HUES64 (cell line): ENCODE data around the gene FUZ.

Source experiments
- H3K27ac ChIP-seq: 2 replicates; pipeline ENCODE4 v1.7.0; 2013; ENCODE audit warnings: low read depth, low read length, inconsistent platforms
- H3K27me3 ChIP-seq: 2 replicates; pipeline ENCODE4 v1.6.1; 2013; ENCODE audit warnings: mild to moderate bottlenecking, low read length; ENCODE audit not compliant: insufficient read depth
- H3K36me3 ChIP-seq: 2 replicates; pipeline ENCODE4 v1.6.1; 2013; ENCODE audit warnings: mild to moderate bottlenecking, low read length; ENCODE audit not compliant: insufficient read depth
- H3K4me1 ChIP-seq: 2 replicates; pipeline ENCODE4 v1.6.1; 2013; ENCODE audit warnings: mild to moderate bottlenecking, low read length, moderate library complexity; ENCODE audit not compliant: insufficient read depth
- H3K4me3 ChIP-seq: 2 replicates; pipeline ENCODE4 v1.5.1; 2013; ENCODE audit warnings: mild to moderate bottlenecking, low read length, moderate library complexity
- H3K9ac ChIP-seq: 2 replicates; pipeline ENCODE4 v1.6.1; 2013; ENCODE audit warnings: mild to moderate bottlenecking, low read depth, low read length
- H3K9me3 ChIP-seq: 2 replicates; pipeline ENCODE4 v1.6.1; 2013; ENCODE audit warnings: low read depth, low read length; ENCODE audit not compliant: insufficient read depth
- WGBS: fragments of 150-250, 120-280 bp; methylation state at CpG from one replicate; pipeline ENCODE4 v1.1.7; 2013; ENCODE audit warnings: missing lambda C conversion rate; 5-methylcytosine and 5-hydroxymethylcytosine counted together

FUZ gene

GRCh38 chr19:49812452-49812996, 568 bp downstream of the FUZ start:
- H3K9me3 ChIP-seq = no peaks in the 10 kb centered on the region

GRCh38 chr19:49811328-49811727, 1.8 kb downstream of the FUZ start:
- H3K27me3 ChIP-seq = no peaks in the 10 kb centered on the region

More at GRCh38 chr19:49812452-49812996, 568 bp downstream of the FUZ start:
- H3K9ac ChIP-seq = peak overlapping the region; percentile 81
- H3K4me3 ChIP-seq = peak overlapping the region; percentile 69
- H3K36me3 ChIP-seq = peaks cover 5% of the 10 kb centered on the region; the same call in 1 of the 2 replicates
- peaks cover 11% of the 10 kb centered on the region for H3K4me1 ChIP-seq
- H3K27me3 ChIP-seq = no peaks in the 10 kb centered on the region
- H3K27ac ChIP-seq = peak overlapping the region; percentile 86
- 58% methylated on average over 11 of the region's 11 CpGs for WGBS

GRCh38 chr19:49809941-49810389, 3.1 kb downstream of the FUZ start:
- Histone ChIP-seq H3K4me3 (no peak overlapping the region), H3K27me3 (no peaks in the 10 kb centered on the region), H3K36me3 (peaks cover 23% of the 10 kb centered on the region), H3K4me1 (peaks cover 11% of the 10 kb centered on the region), H3K9ac (no peak overlapping the region), H3K27ac (no peak overlapping the region), H3K9me3 (no peaks in the 10 kb centered on the region)
- 96% methylated on average over 5 of the region's 5 CpGs for WGBS

More at GRCh38 chr19:49811328-49811727, 1.8 kb downstream of the FUZ start:
- WGBS = 94% methylated on average over 6 of the region's 6 CpGs
- H3K9me3 ChIP-seq = no peaks in the 10 kb centered on the region
- H3K4me1 ChIP-seq = peaks cover 11% of the 10 kb centered on the region
- H3K36me3 ChIP-seq = peaks cover 16% of the 10 kb centered on the region
- no peak overlapping the region for H3K27ac ChIP-seq
- H3K9ac ChIP-seq = no peak overlapping the region
- no peak overlapping the region for H3K4me3 ChIP-seq

- WGBS = 12% methylated on average over 50 of the region's 50 CpGs
- H3K27ac ChIP-seq = no peak overlapping the region; the same call in 1 of the 2 replicates
- H3K36me3 ChIP-seq = peaks cover 27% of the 10 kb centered on the region
- peak overlapping the region; percentile 59 for H3K9ac ChIP-seq
- H3K4me3 ChIP-seq = peak overlapping the region; percentile 67
- H3K9me3 ChIP-seq = no peaks in the 10 kb centered on the region
- no peaks in the 10 kb centered on the region for H3K27me3 ChIP-seq
- peaks cover 11% of the 10 kb centered on the region for H3K4me1 ChIP-seq
These were observed 3.7 kb downstream of the FUZ start for GRCh38 chr19:49809160-49809940.

- 3% methylated on average over 31 of the region's 31 CpGs for WGBS
These were observed 4.4 kb downstream of the FUZ start for GRCh38 chr19:49808711-49809159.

GRCh38 chr19:49807904-49808675, 5.0 kb downstream of the FUZ start:
- peaks cover 7% of the 10 kb centered on the region for H3K4me1 ChIP-seq
- H3K9me3 ChIP-seq = no peaks in the 10 kb centered on the region
- H3K36me3 ChIP-seq = peaks cover 37% of the 10 kb centered on the region
- H3K9ac ChIP-seq = no peak overlapping the region
- H3K27me3 ChIP-seq = no peaks in the 10 kb centered on the region
- no peak overlapping the region for H3K27ac ChIP-seq
- 81% methylated on average over 19 of the region's 20 CpGs for WGBS
- H3K4me3 ChIP-seq = peak overlapping the region; percentile 44

More at GRCh38 chr19:49808711-49809159, 4.4 kb downstream of the FUZ start:
- Histone ChIP-seq H3K27me3 (no peaks in the 10 kb centered on the region), H3K4me1 (peaks cover 7% of the 10 kb centered on the region), H3K9ac (peak overlapping the region; percentile 59), H3K27ac (no peak overlapping the region; the same call in 1 of the 2 replicates), H3K36me3 (peaks cover 30% of the 10 kb centered on the region), H3K9me3 (no peaks in the 10 kb centered on the region), H3K4me3 (peak overlapping the region; percentile 67)

- Histone ChIP-seq H3K27ac (no peak overlapping the region), H3K4me1 (peaks cover 13% of the 10 kb centered on the region)
- WGBS = 94% methylated on average over 18 of the region's 18 CpGs
These were observed 5.8 kb downstream of the FUZ start for GRCh38 chr19:49807058-49807903.

GRCh38 chr19:49806620-49806959, 6.5 kb downstream of the FUZ start:
- H3K9me3 ChIP-seq = no peaks in the 10 kb centered on the region
- peaks cover 13% of the 10 kb centered on the region for H3K4me1 ChIP-seq
- no peaks in the 10 kb centered on the region for H3K27me3 ChIP-seq
- no peak overlapping the region for H3K9ac ChIP-seq
- no peak overlapping the region for H3K4me3 ChIP-seq
- H3K36me3 ChIP-seq = peaks cover 40% of the 10 kb centered on the region
- no peak overlapping the region for H3K27ac ChIP-seq
- WGBS = 93% methylated on average over 7 of the region's 8 CpGs

More at GRCh38 chr19:49807058-49807903, 5.8 kb downstream of the FUZ start:
- H3K9me3 ChIP-seq = no peaks in the 10 kb centered on the region
- H3K4me3 ChIP-seq = no peak overlapping the region
- H3K9ac ChIP-seq = no peak overlapping the region
- no peaks in the 10 kb centered on the region for H3K27me3 ChIP-seq
- peaks cover 40% of the 10 kb centered on the region for H3K36me3 ChIP-seq

GRCh38 chr19:49805822-49806619, 7.1 kb downstream of the FUZ start:
- Histone ChIP-seq H3K4me1 (peaks cover 13% of the 10 kb centered on the region), H3K36me3 (peaks cover 40% of the 10 kb centered on the region), H3K4me3 (no peak overlapping the region), H3K27ac (no peak overlapping the region), H3K9me3 (no peaks in the 10 kb centered on the region), H3K27me3 (no peaks in the 10 kb centered on the region), H3K9ac (no peak overlapping the region)
- WGBS = 90% methylated on average over 20 of the region's 20 CpGs

GRCh38 chr19:49803529-49803856, 9.6 kb downstream of the FUZ start:
- Histone ChIP-seq H3K27ac (no peak overlapping the region), H3K36me3 (peaks cover 58% of the 10 kb centered on the region)
- 96% methylated on average over 6 of the region's 6 CpGs for WGBS

More at GRCh38 chr19:49803529-49803856, 9.6 kb downstream of the FUZ start:
- H3K9me3 ChIP-seq = no peaks in the 10 kb centered on the region
- peaks cover 7% of the 10 kb centered on the region; the same call in 1 of the 2 replicates for H3K4me1 ChIP-seq
- H3K9ac ChIP-seq = no peak overlapping the region
- no peaks in the 10 kb centered on the region for H3K27me3 ChIP-seq
- H3K4me3 ChIP-seq = no peak overlapping the region
